ENCODE measurements around the gene ZCCHC14. TPM values are rescaled to one million over a fixed set of nuclear protein-coding genes. Genes with fewer than 3 reads are reported as not detected.

Gene ZCCHC14
- total RNA-seq, 2 donors from 2014 or later, result 10.6 to 18.0 TPM

- H3K27ac ChIP-seq, result no peak overlapping the region
- H3K4me3 ChIP-seq, result no peak overlapping the region
- no peaks in the 10 kb centered on the region for H3K36me3 ChIP-seq
- TF ChIP-seq, protein P1, sequence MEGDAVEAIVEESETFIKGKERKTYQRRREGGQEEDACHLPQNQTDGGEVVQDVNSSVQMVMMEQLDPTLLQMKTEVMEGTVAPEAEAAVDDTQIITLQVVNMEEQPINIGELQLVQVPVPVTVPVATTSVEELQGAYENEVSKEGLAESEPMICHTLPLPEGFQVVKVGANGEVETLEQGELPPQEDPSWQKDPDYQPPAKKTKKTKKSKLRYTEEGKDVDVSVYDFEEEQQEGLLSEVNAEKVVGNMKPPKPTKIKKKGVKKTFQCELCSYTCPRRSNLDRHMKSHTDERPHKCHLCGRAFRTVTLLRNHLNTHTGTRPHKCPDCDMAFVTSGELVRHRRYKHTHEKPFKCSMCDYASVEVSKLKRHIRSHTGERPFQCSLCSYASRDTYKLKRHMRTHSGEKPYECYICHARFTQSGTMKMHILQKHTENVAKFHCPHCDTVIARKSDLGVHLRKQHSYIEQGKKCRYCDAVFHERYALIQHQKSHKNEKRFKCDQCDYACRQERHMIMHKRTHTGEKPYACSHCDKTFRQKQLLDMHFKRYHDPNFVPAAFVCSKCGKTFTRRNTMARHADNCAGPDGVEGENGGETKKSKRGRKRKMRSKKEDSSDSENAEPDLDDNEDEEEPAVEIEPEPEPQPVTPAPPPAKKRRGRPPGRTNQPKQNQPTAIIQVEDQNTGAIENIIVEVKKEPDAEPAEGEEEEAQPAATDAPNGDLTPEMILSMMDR (IDR thresholded peaks at IDR 0.05), result no peak
- DNase-seq (ENCODE audit: low spot score), result no peak
- H3K4me1 ChIP-seq, result peaks cover 0 to 80% of the 10 kb centered on the region in 2 donors
- no peaks in the 10 kb centered on the region for H3K9me3 ChIP-seq
- no peaks in the 10 kb centered on the region for H3K27me3 ChIP-seq
These were observed 25.8 kb downstream of the ZCCHC14 start for GRCh38 chr16:87466975-87467501.

GRCh38 chr16:87465879-87466278 lies 26.9 kb downstream of the ZCCHC14 start:
- no peak for DNase-seq (ENCODE audit: low spot score)
- H3K27ac ChIP-seq, result peak overlapping the region; percentile 90 to 91
- H3K36me3 ChIP-seq, result no peaks in the 10 kb centered on the region
- no peak overlapping the region for H3K4me3 ChIP-seq
- H3K27me3 ChIP-seq, result no peaks in the 10 kb centered on the region
- H3K9me3 ChIP-seq, result no peaks in the 10 kb centered on the region
- TF ChIP-seq, protein P1 (IDR thresholded peaks at IDR 0.05), result no peak
- peaks cover 0 to 83% of the 10 kb centered on the region in 2 donors for H3K4me1 ChIP-seq

GRCh38 chr16:87465306-87465705 lies 27.5 kb downstream of the ZCCHC14 start:
- DNase-seq (ENCODE audit: low spot score), result peak; percentile 92

DNA sequence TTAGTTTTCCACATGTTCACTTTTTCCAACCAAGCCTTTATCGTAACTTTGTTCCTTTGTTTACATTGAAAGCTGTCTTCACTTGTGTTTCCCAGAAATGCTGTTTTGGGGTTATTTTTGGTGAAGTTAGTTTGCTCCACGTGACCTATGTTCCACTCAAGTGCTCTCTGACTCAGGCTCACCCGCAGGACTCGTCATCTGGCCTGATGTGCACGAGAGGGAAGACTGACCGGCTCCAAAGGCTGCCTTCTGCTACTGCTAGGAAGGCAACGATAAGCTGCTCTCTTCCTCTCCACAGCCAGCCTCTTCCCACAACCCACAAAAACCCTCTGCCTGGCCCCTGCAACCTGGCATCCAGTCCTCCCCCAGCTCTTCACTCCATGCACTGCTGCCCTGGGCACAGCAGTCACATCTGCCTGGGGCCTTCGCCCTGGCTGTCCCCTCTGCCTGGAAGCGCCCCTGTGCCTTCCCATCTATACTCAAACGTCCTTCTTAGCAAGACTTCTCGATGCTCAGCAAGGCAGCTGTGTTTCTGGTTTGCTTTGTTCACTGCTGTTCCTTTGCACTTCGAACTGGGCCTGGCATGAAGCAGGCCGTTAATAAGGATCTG lies 28.0 kb downstream of the ZCCHC14 start:
- DNase-seq (ENCODE audit: low spot score), result peak; percentile 95
- Histone ChIP-seq H3K27ac (peak overlapping the region; percentile 90 to 91), H3K4me1 (peaks cover 0 to 78% of the 10 kb centered on the region in 2 donors), H3K36me3 (peaks cover 2% of the 10 kb centered on the region), H3K9me3 (no peaks in the 10 kb centered on the region), H3K4me3 (peak overlapping the region in 1 of 2 donors; percentile 20), H3K27me3 (no peaks in the 10 kb centered on the region)
- TF ChIP-seq, protein P1 (IDR thresholded peaks at IDR 0.05), result no peak

More at GRCh38 chr16:87465306-87465705, 27.5 kb downstream of the ZCCHC14 start:
- H3K9me3 ChIP-seq, result no peaks in the 10 kb centered on the region
- no peaks in the 10 kb centered on the region for H3K27me3 ChIP-seq
- TF ChIP-seq, protein P1 (IDR thresholded peaks at IDR 0.05), result no peak
- H3K4me1 ChIP-seq, result peaks cover 0 to 80% of the 10 kb centered on the region in 2 donors
- peak overlapping the region; percentile 90 to 91 for H3K27ac ChIP-seq
- no peaks in the 10 kb centered on the region for H3K36me3 ChIP-seq
- H3K4me3 ChIP-seq, result peak overlapping the region in 1 of 2 donors; percentile 20

DNA sequence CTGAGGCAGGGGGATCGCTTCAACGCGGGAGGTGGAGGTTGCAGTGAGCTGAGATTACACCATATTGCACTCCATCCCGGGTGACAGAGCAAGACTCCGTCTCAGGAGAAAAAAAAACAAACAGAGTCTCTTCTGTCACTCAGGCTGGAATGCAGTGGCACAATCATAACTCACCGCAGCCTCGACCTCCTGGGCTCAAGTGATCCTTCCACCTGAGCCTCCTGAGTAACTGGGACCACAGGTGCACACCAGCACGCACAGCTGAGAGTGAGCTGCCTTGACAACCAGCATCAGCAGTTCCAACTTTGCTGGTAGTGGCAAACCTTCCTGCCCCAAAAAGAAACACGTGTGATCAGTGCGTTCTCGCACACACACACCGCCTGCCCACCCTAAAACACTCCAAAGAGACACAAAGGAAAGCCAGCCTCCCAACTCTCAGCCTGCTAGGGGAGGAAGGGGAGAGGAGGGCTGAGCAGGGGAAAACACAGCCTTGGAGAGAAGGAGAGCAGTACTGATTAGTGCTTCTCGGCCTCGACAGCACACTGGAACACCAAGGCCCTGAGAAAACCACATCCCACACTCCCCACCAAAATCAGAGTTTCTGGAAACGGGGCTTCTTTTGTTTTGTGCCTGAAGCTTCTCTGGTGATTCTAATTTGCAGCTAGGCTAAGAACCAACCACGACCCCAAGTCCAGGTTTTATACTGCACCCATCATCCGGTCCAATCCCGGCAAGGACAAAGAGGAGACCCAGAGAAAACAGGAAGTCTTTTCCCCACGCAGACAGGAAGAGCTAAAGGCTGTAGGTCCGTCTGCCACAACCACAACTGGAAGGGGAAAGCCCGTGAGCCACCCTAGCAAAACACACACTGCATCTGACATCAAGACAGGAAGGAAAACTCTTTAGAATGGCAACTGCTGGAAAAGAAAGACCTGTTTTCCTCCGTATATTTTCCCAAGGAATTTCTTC lies 28.8 kb downstream of the ZCCHC14 start:
- DNase-seq (ENCODE audit: low spot score), result peak; percentile 66
- peak overlapping the region; percentile 90 to 91 for H3K27ac ChIP-seq
- peaks cover 10% of the 10 kb centered on the region for H3K36me3 ChIP-seq
- H3K4me1 ChIP-seq, result peaks cover 0 to 70% of the 10 kb centered on the region in 2 donors
- TF ChIP-seq, protein P1 (IDR thresholded peaks at IDR 0.05), result no peak
- no peaks in the 10 kb centered on the region for H3K27me3 ChIP-seq
- no peaks in the 10 kb centered on the region for H3K9me3 ChIP-seq
- H3K4me3 ChIP-seq, result peak overlapping the region in 1 of 2 donors; percentile 5
